ENCODE results near the gene NAXD.

Gene NAXD

GRCh38 chr13:110642291-110642981, 27.1 kb downstream of the NAXD start:
- Histone ChIP-seq H3K4me1 (ENCODE audit: control insufficient read depth, low read depth, low read length) (peaks cover 8% of the 10 kb centered on the region), H3K9ac (ENCODE audit: low read length) (no peak overlapping the region), H3K9me3 (ENCODE audit: control insufficient read depth, low read depth, low read length) (no peaks in the 10 kb centered on the region), H3K36me3 (ENCODE audit: control insufficient read depth, low read depth, low read length) (peaks cover 31% of the 10 kb centered on the region), H3K27ac (ENCODE audit: low read length) (no peak overlapping the region), H3K4me3 (ENCODE audit: low read length) (no peak overlapping the region), H3K27me3 (ENCODE audit: control insufficient read depth, insufficient read depth, low read length) (no peaks in the 10 kb centered on the region)

- no peak overlapping the region for H3K9ac ChIP-seq (ENCODE audit: low read length)
- peaks cover 8% of the 10 kb centered on the region for H3K4me1 ChIP-seq (ENCODE audit: control insufficient read depth, low read depth, low read length)
- no peaks in the 10 kb centered on the region for H3K9me3 ChIP-seq (ENCODE audit: control insufficient read depth, low read depth, low read length)
- no peak overlapping the region for H3K4me3 ChIP-seq (ENCODE audit: low read length)
- H3K27ac ChIP-seq (ENCODE audit: low read length) = no peak overlapping the region
- H3K36me3 ChIP-seq (ENCODE audit: control insufficient read depth, low read depth, low read length) = peaks cover 29% of the 10 kb centered on the region
- no peaks in the 10 kb centered on the region for H3K27me3 ChIP-seq (ENCODE audit: control insufficient read depth, insufficient read depth, low read length)
Observed at GRCh38 chr13:110643324-110643723, 28.0 kb downstream of the NAXD start.

- Histone ChIP-seq H3K9ac (ENCODE audit: low read length) (no peak overlapping the region), H3K27ac (ENCODE audit: low read length) (no peak overlapping the region), H3K36me3 (ENCODE audit: control insufficient read depth, low read depth, low read length) (peaks cover 23% of the 10 kb centered on the region), H3K27me3 (ENCODE audit: control insufficient read depth, insufficient read depth, low read length) (no peaks in the 10 kb centered on the region), H3K4me1 (ENCODE audit: control insufficient read depth, low read depth, low read length) (peaks cover 8% of the 10 kb centered on the region), H3K4me3 (ENCODE audit: low read length) (no peak overlapping the region), H3K9me3 (ENCODE audit: control insufficient read depth, low read depth, low read length) (no peaks in the 10 kb centered on the region)
Observed at GRCh38 chr13:110643768-110644421, 28.6 kb downstream of the NAXD start.

- no peak overlapping the region for H3K9ac ChIP-seq (ENCODE audit: low read length)
- H3K27me3 ChIP-seq (ENCODE audit: control insufficient read depth, insufficient read depth, low read length) = no peaks in the 10 kb centered on the region
- no peaks in the 10 kb centered on the region for H3K9me3 ChIP-seq (ENCODE audit: control insufficient read depth, low read depth, low read length)
- H3K27ac ChIP-seq (ENCODE audit: low read length) = no peak overlapping the region
- H3K36me3 ChIP-seq (ENCODE audit: control insufficient read depth, low read depth, low read length) = peaks cover 12% of the 10 kb centered on the region
- no peak overlapping the region for H3K4me3 ChIP-seq (ENCODE audit: low read length)
- peaks cover 8% of the 10 kb centered on the region for H3K4me1 ChIP-seq (ENCODE audit: control insufficient read depth, low read depth, low read length)
Observed at GRCh38 chr13:110644892-110645521, 29.7 kb downstream of the NAXD start.

GRCh38 chr13:110645750-110646149, 30.4 kb downstream of the NAXD start:
- H3K9ac ChIP-seq (ENCODE audit: low read length) = no peak overlapping the region
- peaks cover 11% of the 10 kb centered on the region for H3K36me3 ChIP-seq (ENCODE audit: control insufficient read depth, low read depth, low read length)
- H3K9me3 ChIP-seq (ENCODE audit: control insufficient read depth, low read depth, low read length) = no peaks in the 10 kb centered on the region
- H3K4me1 ChIP-seq (ENCODE audit: control insufficient read depth, low read depth, low read length) = peaks cover 8% of the 10 kb centered on the region
- no peak overlapping the region for H3K27ac ChIP-seq (ENCODE audit: low read length)
- no peak overlapping the region for H3K4me3 ChIP-seq (ENCODE audit: low read length)
- no peaks in the 10 kb centered on the region for H3K27me3 ChIP-seq (ENCODE audit: control insufficient read depth, insufficient read depth, low read length)

GRCh38 chr13:110646442-110647364, 31.4 kb downstream of the NAXD start:
- Histone ChIP-seq H3K27ac (ENCODE audit: low read length) (no peak overlapping the region), H3K4me1 (ENCODE audit: control insufficient read depth, low read depth, low read length) (peaks cover 8% of the 10 kb centered on the region)

GRCh38 chr13:110647365-110647737, 32.0 kb downstream of the NAXD start:
- Histone ChIP-seq H3K4me3 (ENCODE audit: low read length) (no peak overlapping the region), H3K9ac (ENCODE audit: low read length) (no peak overlapping the region), H3K27me3 (ENCODE audit: control insufficient read depth, insufficient read depth, low read length) (no peaks in the 10 kb centered on the region), H3K36me3 (ENCODE audit: control insufficient read depth, low read depth, low read length) (peaks cover 4% of the 10 kb centered on the region), H3K27ac (ENCODE audit: low read length) (no peak overlapping the region), H3K9me3 (ENCODE audit: control insufficient read depth, low read depth, low read length) (no peaks in the 10 kb centered on the region), H3K4me1 (ENCODE audit: control insufficient read depth, low read depth, low read length) (peaks cover 8% of the 10 kb centered on the region)

More at GRCh38 chr13:110646442-110647364, 31.4 kb downstream of the NAXD start:
- Histone ChIP-seq H3K36me3 (ENCODE audit: control insufficient read depth, low read depth, low read length) (peaks cover 4% of the 10 kb centered on the region), H3K9ac (ENCODE audit: low read length) (no peak overlapping the region), H3K27me3 (ENCODE audit: control insufficient read depth, insufficient read depth, low read length) (no peaks in the 10 kb centered on the region), H3K9me3 (ENCODE audit: control insufficient read depth, low read depth, low read length) (no peaks in the 10 kb centered on the region), H3K4me3 (ENCODE audit: low read length) (no peak overlapping the region)

GRCh38 chr13:110648146-110648819, 32.9 kb downstream of the NAXD start:
- Histone ChIP-seq H3K4me1 (ENCODE audit: control insufficient read depth, low read depth, low read length) (peaks cover 8% of the 10 kb centered on the region), H3K27ac (ENCODE audit: low read length) (no peak overlapping the region), H3K36me3 (ENCODE audit: control insufficient read depth, low read depth, low read length) (no peaks in the 10 kb centered on the region), H3K9ac (ENCODE audit: low read length) (no peak overlapping the region), H3K27me3 (ENCODE audit: control insufficient read depth, insufficient read depth, low read length) (no peaks in the 10 kb centered on the region), H3K4me3 (ENCODE audit: low read length) (no peak overlapping the region), H3K9me3 (ENCODE audit: control insufficient read depth, low read depth, low read length) (no peaks in the 10 kb centered on the region)

- Histone ChIP-seq H3K4me1 (ENCODE audit: control insufficient read depth, low read depth, low read length) (peaks cover 8% of the 10 kb centered on the region), H3K9me3 (ENCODE audit: control insufficient read depth, low read depth, low read length) (no peaks in the 10 kb centered on the region), H3K4me3 (ENCODE audit: low read length) (no peak overlapping the region), H3K36me3 (ENCODE audit: control insufficient read depth, low read depth, low read length) (no peaks in the 10 kb centered on the region), H3K27ac (ENCODE audit: low read length) (no peak overlapping the region), H3K9ac (ENCODE audit: low read length) (no peak overlapping the region), H3K27me3 (ENCODE audit: control insufficient read depth, insufficient read depth, low read length) (no peaks in the 10 kb centered on the region)
Observed at GRCh38 chr13:110648848-110649421, 33.6 kb downstream of the NAXD start.

GRCh38 chr13:110649551-110649950, 34.2 kb downstream of the NAXD start:
- no peaks in the 10 kb centered on the region for H3K36me3 ChIP-seq (ENCODE audit: control insufficient read depth, low read depth, low read length)
- H3K27me3 ChIP-seq (ENCODE audit: control insufficient read depth, insufficient read depth, low read length) = no peaks in the 10 kb centered on the region
- no peak overlapping the region for H3K9ac ChIP-seq (ENCODE audit: low read length)
- H3K9me3 ChIP-seq (ENCODE audit: control insufficient read depth, low read depth, low read length) = no peaks in the 10 kb centered on the region
- peaks cover 6% of the 10 kb centered on the region for H3K4me1 ChIP-seq (ENCODE audit: control insufficient read depth, low read depth, low read length)
- H3K27ac ChIP-seq (ENCODE audit: low read length) = no peak overlapping the region
- H3K4me3 ChIP-seq (ENCODE audit: low read length) = no peak overlapping the region
